ENCODE measurements around the gene AP2B1. TPM values are rescaled to one million over a fixed set of nuclear protein-coding genes. Genes with fewer than 3 reads are reported as not detected.

The AP2B1 gene
- total RNA-seq, 4 donors from 2014 or later = 32.2 to 102 (median 60.1) TPM

DNA sequence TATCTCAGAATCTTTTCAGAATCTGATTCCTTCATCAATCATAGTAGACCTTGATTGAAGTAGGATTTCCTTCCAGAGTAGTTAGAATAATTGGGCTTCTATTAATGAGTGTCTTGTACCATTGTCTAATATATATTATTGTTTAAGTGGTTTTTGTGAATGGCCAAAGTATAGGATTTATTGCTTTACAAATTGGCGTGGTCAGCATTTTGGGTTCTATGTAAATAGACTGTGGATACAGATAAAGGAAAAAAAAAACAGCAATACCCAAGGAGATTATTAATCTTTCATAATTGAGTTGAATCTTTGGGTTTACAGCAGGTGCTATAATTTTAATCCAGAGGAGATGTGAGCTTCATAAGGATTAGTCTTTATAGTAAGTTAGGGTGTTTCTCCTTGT, 64.3 kb downstream of the AP2B1 start:
- Histone ChIP-seq H3K9me3 (no peaks in the 10 kb centered on the region), H3K27me3 (no peaks in the 10 kb centered on the region), H3K4me1 (no peaks in the 10 kb centered on the region), H3K27ac (no peak overlapping the region), H3K4me3 (no peak overlapping the region), H3K36me3 (peaks cover 0 to 41% (median 5%) of the 10 kb centered on the region in 4 donors)
- DNase-seq = no peak
- intact Hi-C loops (cut with DNase I; ENCODE audit: low total_unique reads) (no loop called here), in situ Hi-C loops (cut with MboI; ENCODE audit: low pct_ligation_motif_present in 1 of 4, low pct_unique_long_range_greater_than_20kb in 1 of 4, low sequenced_read_pairs in 3 of 4) (no loop called here)
- WGBS, 2 donors (ENCODE audit: low coverage in 1 of 2) = 92 to 93% methylated on average over 1 of the region's 1 CpG
- TF ChIP-seq POLR2A (IDR thresholded peaks at IDR 0.05) (no peak), CTCF (IDR thresholded peaks at IDR 0.05) (no peak), EP300 (IDR thresholded peaks at IDR 0.05; ENCODE audit: low read depth) (no peak), POLR2AphosphoS5 (IDR thresholded peaks at IDR 0.05) (no peak)

DNA sequence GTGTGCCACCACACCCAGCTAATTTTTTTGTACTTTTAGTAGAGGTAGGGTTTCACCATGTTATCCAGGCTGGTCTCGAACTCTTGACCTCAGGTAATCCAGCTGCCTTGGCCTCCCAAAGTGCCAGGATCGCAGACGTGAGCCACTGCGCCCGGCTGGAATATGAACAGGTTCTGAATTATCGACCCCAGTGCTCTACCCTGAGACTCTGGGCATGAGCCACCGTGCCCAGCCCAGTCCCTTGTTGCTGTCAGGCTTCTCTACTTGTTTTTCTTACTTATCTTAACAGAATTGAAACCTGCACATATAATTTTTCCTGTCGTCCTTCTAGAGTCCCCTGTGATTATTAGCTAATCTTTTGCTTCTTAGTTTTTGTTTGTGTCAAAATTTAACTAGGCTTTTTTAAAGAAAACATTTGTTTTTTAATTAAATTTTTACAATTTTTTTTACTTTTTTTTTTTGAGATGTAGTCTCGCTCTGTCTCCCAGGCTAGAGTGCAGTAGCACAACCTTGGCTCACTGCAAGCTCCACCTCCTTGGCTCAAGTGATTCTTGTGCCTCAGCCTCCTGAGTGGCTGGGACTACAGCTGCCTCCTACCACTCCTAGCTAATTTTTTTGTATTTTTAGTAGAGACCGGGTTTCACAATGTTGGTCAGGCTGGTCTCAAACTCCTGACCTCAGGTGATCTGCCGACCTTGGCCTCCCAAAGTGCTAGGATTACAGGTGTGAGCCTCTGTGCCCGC, 66.7 kb downstream of the AP2B1 start:
- in situ Hi-C loops (cut with MboI; ENCODE audit: low pct_ligation_motif_present in 1 of 4, low pct_unique_long_range_greater_than_20kb in 1 of 4, low sequenced_read_pairs in 3 of 4) = no loop called here
- Histone ChIP-seq H3K9me3 (no peaks in the 10 kb centered on the region), H3K27ac (no peak overlapping the region), H3K36me3 (peaks cover 0 to 36% (median 12%) of the 10 kb centered on the region in 4 donors), H3K27me3 (no peaks in the 10 kb centered on the region), H3K4me1 (no peaks in the 10 kb centered on the region), H3K4me3 (no peak overlapping the region)
- WGBS, 2 donors (ENCODE audit: low coverage in 1 of 2) = 85 to 91% methylated on average over 8 to 12 of the region's 12 CpGs
- TF ChIP-seq POLR2AphosphoS5 (IDR thresholded peaks at IDR 0.05) (no peak), POLR2A (IDR thresholded peaks at IDR 0.05) (no peak), EP300 (IDR thresholded peaks at IDR 0.05; ENCODE audit: low read depth) (no peak), CTCF (IDR thresholded peaks at IDR 0.05) (no peak)
- intact Hi-C loops (cut with DNase I; ENCODE audit: low total_unique reads) = no loop called here
- no peak for DNase-seq

GRCh38 chr17:35655303-35655702, 68.2 kb downstream of the AP2B1 start:
- Histone ChIP-seq H3K36me3 (peaks cover 0 to 43% (median 14%) of the 10 kb centered on the region in 4 donors), H3K4me3 (no peak overlapping the region), H3K9me3 (no peaks in the 10 kb centered on the region), H3K27ac (no peak overlapping the region), H3K4me1 (no peaks in the 10 kb centered on the region), H3K27me3 (no peaks in the 10 kb centered on the region)
- intact Hi-C loops (cut with DNase I; ENCODE audit: low total_unique reads) = no loop called here
- in situ Hi-C loops (cut with MboI; ENCODE audit: low pct_ligation_motif_present in 1 of 4, low pct_unique_long_range_greater_than_20kb in 1 of 4, low sequenced_read_pairs in 3 of 4) = no loop called here
- DNase-seq = no peak
- 91 to 100% methylated on average over 1 of the region's 1 CpG for WGBS, 2 donors (ENCODE audit: low coverage in 1 of 2)
- TF ChIP-seq CTCF (IDR thresholded peaks at IDR 0.05) (no peak), POLR2AphosphoS5 (IDR thresholded peaks at IDR 0.05) (no peak), EP300 (IDR thresholded peaks at IDR 0.05; ENCODE audit: low read depth) (no peak), POLR2A (IDR thresholded peaks at IDR 0.05) (no peak)

DNA sequence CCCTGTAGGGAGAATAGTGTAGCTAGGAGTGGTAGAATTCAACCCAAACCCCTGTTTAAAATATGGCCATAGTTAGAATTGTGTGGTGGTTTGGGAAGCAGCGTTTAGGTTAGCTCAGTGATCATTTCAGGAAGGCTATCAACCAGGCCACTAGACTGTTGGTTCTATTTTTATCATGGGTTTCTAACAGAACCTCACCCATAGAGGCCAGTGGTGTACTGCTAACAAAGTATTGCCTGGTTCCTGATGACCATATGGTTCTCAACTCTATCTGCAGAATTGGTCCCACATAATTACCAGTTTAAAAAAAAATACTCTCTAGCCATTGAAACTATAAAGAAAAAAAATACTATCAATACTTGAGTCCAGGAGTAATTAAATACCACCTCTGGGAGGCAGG, 73.8 kb downstream of the AP2B1 start:
- WGBS, 2 donors (ENCODE audit: low coverage in 1 of 2) = 77 to 100% methylated on average over 1 of the region's 1 CpG
- TF ChIP-seq POLR2A (IDR thresholded peaks at IDR 0.05) (no peak), EP300 (IDR thresholded peaks at IDR 0.05; ENCODE audit: low read depth) (no peak)
- Histone ChIP-seq H3K27me3 (no peaks in the 10 kb centered on the region), H3K9me3 (no peaks in the 10 kb centered on the region), H3K36me3 (peaks cover 0 to 50% (median 15%) of the 10 kb centered on the region in 4 donors), H3K27ac (no peak overlapping the region), H3K4me3 (no peak overlapping the region), H3K4me1 (no peaks in the 10 kb centered on the region)
- DNase-seq = no peak
- in situ Hi-C loops (cut with MboI; ENCODE audit: low pct_ligation_motif_present in 1 of 4, low pct_unique_long_range_greater_than_20kb in 1 of 4, low sequenced_read_pairs in 3 of 4) (no loop called here), intact Hi-C loops (cut with DNase I; ENCODE audit: low total_unique reads) (no loop called here)

Measured in transverse colon (tissue), 4 donors.